Tibial nerve (tissue), 4 donors: ENCODE results near the gene VPS26B. TPM values are rescaled to one million over a fixed set of nuclear protein-coding genes. Genes with fewer than 3 reads are reported as not detected.

ENCODE experiments used
- DNase-seq, 2 donors: peaks; one replicate each; pipeline ENCODE4 v3.0.0-alpha.2; 2019; ENCODE audit warnings: low spot score in 2 of 2
- H3K27ac ChIP-seq, 4 donors: fragments of 200-600 bp; sonication (generic) in 3 of 4; one replicate each; pipeline ENCODE4 v1.5.1; 2017 to 2019; ENCODE audit warnings: mild to moderate bottlenecking in 1 of 4
- H3K27me3 ChIP-seq, 2 donors: fragments of 200-600 bp; sonication (generic) in 1 of 2; one replicate each; pipeline versions ENCODE4 v1.5.1 to v1.6.0; 2017 to 2019
- H3K36me3 ChIP-seq, 3 donors: fragments of 200-600 bp; sonication (generic); one replicate each; pipeline ENCODE4 v1.5.1; 2018 to 2019
- H3K4me1 ChIP-seq, 4 donors: fragments of 200-600 bp; sonication (generic) in 3 of 4; one replicate each; pipeline ENCODE4 v1.5.1; 2017 to 2019
- H3K4me3 ChIP-seq, 4 donors: fragments of 200-600 bp; sonication (generic) in 3 of 4; one replicate each; pipeline ENCODE4 v1.5.1; 2017 to 2019; ENCODE audit warnings: mild to moderate bottlenecking in 1 of 4, moderate library complexity in 1 of 4
- H3K9me3 ChIP-seq, 4 donors: fragments of 200-600 bp; sonication (generic) in 3 of 4; one replicate each; pipeline ENCODE4 v1.5.1; 2017 to 2019
- EP300 ChIP-seq, 2 donors: sonication (generic); formaldehyde crosslinking; IDR thresholded peaks; one replicate each; pipeline ENCODE4 v1.6.1; 2017; ENCODE audit warnings: antibody characterized with exemption in 2 of 2, mild to moderate bottlenecking in 1 of 2
- POLR2A ChIP-seq, 2 donors: fragments of 450-650 bp; IDR thresholded peaks; one replicate each; pipeline ENCODE4 v1.6.1; 2017; ENCODE audit warnings: antibody characterized with exemption in 2 of 2, mild to moderate bottlenecking in 2 of 2, moderate library complexity in 2 of 2
- WGBS, 2 donors: methylation state at CpG; one replicate each; pipeline ENCODE4 v1.1.5; 2018; 5-methylcytosine and 5-hydroxymethylcytosine counted together
- total RNA-seq, 4 donors: library from RNA; depleted of rRNA; stranded (reverse); fragments of >200 nt; gene quantifications; one replicate each; pipeline ENCODE4 v1.1.0, GENCODE V29; 2016
- TF ChIP-seq, protein P1 (sequence below), 5 experiments: fragments of 200-600 bp in 3 of 5; fragments of 450-650 bp in 2 of 5; sonication (generic) in 3 of 5; IDR thresholded peaks; one replicate each; pipeline ENCODE4 v1.5.1; 2016 to 2019; ENCODE audit warnings: antibody characterized with exemption in 5 of 5, mild to moderate bottlenecking in 3 of 5, moderate library complexity in 2 of 5

VPS26B gene
- total RNA-seq, 4 donors from 2014 or later = 32.7 to 35.9 (median 33.3) TPM

DNA sequence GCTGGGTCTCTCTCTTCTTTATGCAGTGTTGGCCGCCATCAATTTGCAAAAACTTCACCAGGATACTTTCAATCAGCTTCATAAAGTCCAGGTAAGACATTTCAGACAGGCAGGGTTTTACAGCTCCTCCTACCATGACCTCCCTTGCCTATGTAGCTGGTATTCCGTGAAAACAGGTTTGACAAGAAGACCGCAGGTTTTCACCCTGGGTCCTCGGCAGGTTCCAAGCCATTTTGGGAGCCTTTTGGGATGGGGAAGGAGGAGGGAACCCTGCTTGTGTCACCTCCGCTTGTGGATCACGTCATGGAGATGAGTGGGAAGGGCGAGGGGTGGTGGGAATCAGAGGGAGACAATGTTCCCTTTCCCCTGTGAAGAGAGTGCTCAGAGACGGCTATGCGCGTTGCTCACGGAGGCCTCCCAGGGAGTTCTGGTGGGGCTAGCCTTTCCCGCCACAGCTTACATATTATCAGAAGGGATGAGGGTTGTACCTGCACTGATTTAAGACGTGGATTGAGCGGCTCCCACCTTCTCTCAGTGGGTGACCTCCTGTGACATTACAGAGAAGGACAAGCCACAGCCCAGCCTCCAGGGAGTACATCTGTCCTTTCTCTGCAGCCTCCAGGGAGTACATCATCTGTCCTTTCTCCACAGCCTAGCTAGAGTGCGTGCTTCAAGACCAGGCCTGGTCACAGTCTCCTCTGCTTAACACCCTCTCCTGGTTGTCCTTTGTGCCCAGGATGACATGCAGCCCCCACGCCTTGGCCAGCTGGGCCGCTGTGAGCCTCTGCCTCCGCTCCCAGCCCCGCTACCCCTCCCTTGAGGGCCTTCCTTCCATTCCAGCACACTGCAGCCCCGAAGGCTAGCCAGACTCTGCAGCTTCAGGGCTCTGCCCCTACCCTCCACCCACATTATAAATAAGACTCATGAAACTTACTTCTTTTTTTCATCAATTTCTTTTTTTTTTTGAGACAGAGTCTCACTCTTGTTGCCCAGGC lies 68.9 kb downstream of the VPS26B start:
- no peak for TF ChIP-seq POLR2A (IDR thresholded peaks at IDR 0.05)
- no peak for TF ChIP-seq EP300 (IDR thresholded peaks at IDR 0.05)
- TF ChIP-seq, protein P1, sequence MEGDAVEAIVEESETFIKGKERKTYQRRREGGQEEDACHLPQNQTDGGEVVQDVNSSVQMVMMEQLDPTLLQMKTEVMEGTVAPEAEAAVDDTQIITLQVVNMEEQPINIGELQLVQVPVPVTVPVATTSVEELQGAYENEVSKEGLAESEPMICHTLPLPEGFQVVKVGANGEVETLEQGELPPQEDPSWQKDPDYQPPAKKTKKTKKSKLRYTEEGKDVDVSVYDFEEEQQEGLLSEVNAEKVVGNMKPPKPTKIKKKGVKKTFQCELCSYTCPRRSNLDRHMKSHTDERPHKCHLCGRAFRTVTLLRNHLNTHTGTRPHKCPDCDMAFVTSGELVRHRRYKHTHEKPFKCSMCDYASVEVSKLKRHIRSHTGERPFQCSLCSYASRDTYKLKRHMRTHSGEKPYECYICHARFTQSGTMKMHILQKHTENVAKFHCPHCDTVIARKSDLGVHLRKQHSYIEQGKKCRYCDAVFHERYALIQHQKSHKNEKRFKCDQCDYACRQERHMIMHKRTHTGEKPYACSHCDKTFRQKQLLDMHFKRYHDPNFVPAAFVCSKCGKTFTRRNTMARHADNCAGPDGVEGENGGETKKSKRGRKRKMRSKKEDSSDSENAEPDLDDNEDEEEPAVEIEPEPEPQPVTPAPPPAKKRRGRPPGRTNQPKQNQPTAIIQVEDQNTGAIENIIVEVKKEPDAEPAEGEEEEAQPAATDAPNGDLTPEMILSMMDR (IDR thresholded peaks at IDR 0.05) = no peak
- Histone ChIP-seq H3K27me3 (no peaks in the 10 kb centered on the region), H3K27ac (no peak overlapping the region), H3K9me3 (no peaks in the 10 kb centered on the region), H3K4me3 (no peak overlapping the region), H3K4me1 (peaks cover 0 to 11% (median 0%) of the 10 kb centered on the region in 4 donors), H3K36me3 (no peaks in the 10 kb centered on the region)
- WGBS, 2 donors = 79 to 90% methylated on average over 20 of the region's 20 CpGs
- no peak for DNase-seq

- Histone ChIP-seq H3K36me3 (no peaks in the 10 kb centered on the region), H3K4me1 (peaks cover 0 to 9% (median 0%) of the 10 kb centered on the region in 4 donors), H3K4me3 (no peak overlapping the region), H3K27me3 (no peaks in the 10 kb centered on the region), H3K9me3 (no peaks in the 10 kb centered on the region), H3K27ac (no peak overlapping the region)
- no peak for DNase-seq
- 84 to 85% methylated on average over 9 of the region's 9 CpGs for WGBS, 2 donors
- TF ChIP-seq, protein P1 (IDR thresholded peaks at IDR 0.05) = no peak
- TF ChIP-seq EP300 (IDR thresholded peaks at IDR 0.05) = no peak
- TF ChIP-seq POLR2A (IDR thresholded peaks at IDR 0.05) = no peak
Measured at GRCh38 chr11:134294664-134295063, 70.2 kb downstream of the VPS26B start.

Other genes starting within 250 kb of the VPS26B start
- gene JAM3, start 155.6 kb upstream of the VPS26B start, total RNA-seq = 100 to 1,000 TPM in 2 of 4 donors, 10 to 100 TPM in 2; 60.9 to 124 (median 96.5) TPM
- 10 to 100 TPM in 2 of 4 donors, 1 to 10 TPM in 2; 8.2 to 14.7 (median 10.3) TPM for gene NCAPD3, start 704 bp upstream of the VPS26B start, total RNA-seq
- gene THYN1, start 28.7 kb downstream of the VPS26B start, total RNA-seq = 10 to 100 TPM; 46.0 to 65.7 (median 53.3) TPM
- 10 to 100 TPM; 26.0 to 35.1 (median 30.1) TPM for gene ACAD8, start 28.9 kb downstream of the VPS26B start, total RNA-seq
- not detected for gene GLB1L3, start 51.7 kb downstream of the VPS26B start, total RNA-seq
- 1 to 10 TPM; 2.0 to 8.1 (median 5.6) TPM for gene GLB1L2, start 107.3 kb downstream of the VPS26B start, total RNA-seq
- gene B3GAT1, start 187.6 kb downstream of the VPS26B start, total RNA-seq = 10 to 100 TPM in 2 of 4 donors, 1 to 10 TPM in 2; 6.6 to 18.0 (median 9.1) TPM